PC-9 (cell line): ENCODE measurements around the gene DEAF1.

Source experiments
- CTCF ChIP-seq: fragments of 200-600 bp; sonication (generic); conservative IDR thresholded peaks from 2 replicates; pipeline ENCODE4 v1.6.1; 2017; ENCODE audit warnings: mixed run types, antibody characterized with exemption, mild to moderate bottlenecking, moderate library complexity
- EZH2 ChIP-seq: fragments of 200-600 bp; sonication (generic); IDR thresholded peaks from 2 replicates; pipeline ENCODE4 v1.8.0; 2017; ENCODE audit warnings: antibody characterized with exemption, low read depth

GRCh38 chr11:655036-655726 lies 39.8 kb downstream of the DEAF1 start:
- TF ChIP-seq CTCF (no peak), EZH2 (no peak)
